Right renal cortex interstitium (tissue), 3 donors: ENCODE data around the gene CELF4. TPM values are rescaled to one million over a fixed set of nuclear protein-coding genes. Genes with fewer than 3 reads are reported as not detected.
A peak's percentile ranks its signal among the peaks of the same experiment; 100 is the strongest.

Experiments
- DNase-seq, 3 donors: peaks; one replicate each; pipeline ENCODE4 v3.0.0-alpha.2; 2013; ENCODE audit warnings: low read depth in 3 of 3, low spot score in 2 of 3
- polyA plus RNA-seq, 3 donors: library from polyadenylated mRNA; unstranded; fragments of 120-200 nt; gene quantifications; one replicate each; pipeline ENCODE4 v1.2.1, GENCODE V29; 2013; ENCODE audit not compliant: insufficient read length in 3 of 3

CELF4 gene
- polyA plus RNA-seq, 3 donors: 2.1 to 2.3 (median 2.2) TPM

- no peak for DNase-seq
Observed at GRCh38 chr18:37396971-37397720, 168.5 kb downstream of the CELF4 start.

GRCh38 chr18:37395631-37396030 is 170.0 kb downstream of the CELF4 start:
- DNase-seq: no peak

- DNase-seq: no peak
Observed at GRCh38 chr18:37395138-37395537, 170.5 kb downstream of the CELF4 start.

GRCh38 chr18:37394610-37394965 is 171.0 kb downstream of the CELF4 start:
- no peak for DNase-seq

- peak; percentile 29 to 66 (median 60) for DNase-seq
Observed at GRCh38 chr18:37393945-37394609, 171.5 kb downstream of the CELF4 start.

- DNase-seq: no peak
Observed at GRCh38 chr18:37393221-37393827, 172.3 kb downstream of the CELF4 start.

GRCh38 chr18:37392648-37393047 is 172.9 kb downstream of the CELF4 start:
- DNase-seq: no peak

- DNase-seq: no peak
Observed at GRCh38 chr18:37391698-37392548, 173.7 kb downstream of the CELF4 start.

- DNase-seq: no peak
Observed at GRCh38 chr18:37391156-37391555, 174.4 kb downstream of the CELF4 start.

- no peak for DNase-seq
Observed at GRCh38 chr18:37390687-37391086, 174.9 kb downstream of the CELF4 start.

GRCh38 chr18:37389684-37390368 is 175.8 kb downstream of the CELF4 start:
- no peak for DNase-seq

- no peak for DNase-seq
Observed at GRCh38 chr18:37389041-37389440, 176.6 kb downstream of the CELF4 start.

- no peak for DNase-seq
Observed at GRCh38 chr18:37388413-37388812, 177.2 kb downstream of the CELF4 start.

GRCh38 chr18:37385846-37386778 is 179.5 kb downstream of the CELF4 start:
- DNase-seq: no peak

GRCh38 chr18:37383846-37384595 is 181.6 kb downstream of the CELF4 start:
- no peak for DNase-seq

GRCh38 chr18:37383036-37383785 is 182.4 kb downstream of the CELF4 start:
- no peak for DNase-seq

- DNase-seq: no peak
Observed at GRCh38 chr18:37381554-37381953, 184.0 kb downstream of the CELF4 start.

- no peak for DNase-seq
Observed at GRCh38 chr18:37380546-37381110, 185.0 kb downstream of the CELF4 start.
